ENCODE data around the gene C2CD2L.
"Not testable (repeated sequence)": the region's sequence is repeated elsewhere in the genome, so short reads cannot be mapped to it uniquely, and the experiment has no call there.

The C2CD2L gene

DNA sequence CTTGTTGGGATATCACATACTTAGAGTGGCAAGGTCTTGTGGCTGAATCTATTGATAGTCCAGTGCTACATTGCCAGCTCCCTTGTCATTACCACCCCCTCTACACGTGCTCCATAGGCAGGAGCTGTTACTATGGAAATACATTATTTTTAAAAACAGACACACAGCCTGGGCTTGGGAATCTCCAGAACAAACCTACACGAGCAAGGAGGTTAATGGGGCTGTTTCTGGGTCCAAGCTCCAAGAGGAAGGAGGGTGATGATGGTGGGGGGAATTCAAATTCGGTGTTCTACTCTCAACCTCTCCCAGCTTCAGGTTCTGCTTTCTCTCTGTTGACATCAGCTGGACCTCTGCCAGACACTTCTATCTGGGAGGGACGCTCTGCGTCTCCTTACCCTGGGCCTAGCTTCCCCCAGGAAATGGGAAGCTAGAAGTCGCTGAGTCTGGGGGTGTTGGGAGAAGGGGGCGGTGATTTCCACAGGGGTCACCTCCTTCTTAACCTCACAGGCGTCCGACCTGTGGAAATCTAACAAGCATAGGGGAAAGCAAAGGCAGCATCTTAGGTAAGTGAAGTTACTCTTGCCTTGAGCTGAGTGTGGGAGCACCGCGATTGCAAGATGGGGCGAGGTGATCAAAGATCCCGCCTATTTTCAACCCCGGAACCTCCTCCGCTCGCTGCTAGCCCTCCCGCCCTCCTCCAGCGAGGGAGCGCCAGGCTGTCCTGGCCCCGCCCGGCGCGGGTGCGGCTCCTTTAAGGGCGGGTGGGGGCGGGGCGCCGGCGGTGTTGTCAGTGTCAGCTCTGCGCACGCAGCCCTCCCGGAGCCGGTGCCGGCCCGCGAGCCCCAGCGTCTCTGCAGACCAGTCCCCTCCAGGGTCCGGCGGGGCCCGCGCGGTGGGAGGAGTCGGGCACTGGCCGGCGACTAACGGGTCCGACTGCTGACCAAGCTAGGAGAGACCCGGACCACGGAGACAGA lies at the start of gene C2CD2L:
Gene C2CD2L (plus strand): TSS at position 781 of the 974 bp plus-strand sequence. CDS start 398 bp downstream, outside the sequence.
- Mint-ChIP-seq H3K27me3 (no peaks in the 10 kb centered on the region), H3K27ac (peak within 1 kb of the TSS; percentile 84), H3K9me3 (ENCODE audit: low read depth) (no peaks in the 10 kb centered on the region), H3K36me3 (peaks cover 8% of the 10 kb centered on the region), H3K4me1 (ENCODE audit: low read depth) (peaks cover 55% of the 10 kb centered on the region), H3K4me3 (peak within 1 kb of the TSS; percentile 94)

DNA sequence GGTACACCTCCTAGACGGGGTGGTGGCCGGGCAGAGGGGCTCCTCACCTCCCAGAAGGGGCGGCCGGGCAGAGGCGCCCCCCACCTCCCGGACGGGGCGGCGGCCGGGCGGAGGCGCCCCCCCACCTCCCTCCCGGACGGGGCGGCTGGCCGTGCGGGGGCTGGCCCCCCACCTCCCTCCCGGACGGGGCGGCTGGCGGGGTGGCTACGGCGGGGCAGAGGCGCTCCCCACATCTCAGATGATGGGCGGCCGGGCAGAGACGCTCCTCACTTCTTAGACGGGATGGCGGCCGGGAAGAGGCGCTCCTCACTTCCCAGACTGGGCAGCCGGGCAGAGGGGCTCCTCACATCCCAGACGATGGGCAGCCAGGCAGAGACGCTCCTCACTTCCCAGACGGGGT lies 48.0 kb upstream of the C2CD2L start:
- H3K4me3 Mint-ChIP-seq = not testable (repeated sequence)

DNA sequence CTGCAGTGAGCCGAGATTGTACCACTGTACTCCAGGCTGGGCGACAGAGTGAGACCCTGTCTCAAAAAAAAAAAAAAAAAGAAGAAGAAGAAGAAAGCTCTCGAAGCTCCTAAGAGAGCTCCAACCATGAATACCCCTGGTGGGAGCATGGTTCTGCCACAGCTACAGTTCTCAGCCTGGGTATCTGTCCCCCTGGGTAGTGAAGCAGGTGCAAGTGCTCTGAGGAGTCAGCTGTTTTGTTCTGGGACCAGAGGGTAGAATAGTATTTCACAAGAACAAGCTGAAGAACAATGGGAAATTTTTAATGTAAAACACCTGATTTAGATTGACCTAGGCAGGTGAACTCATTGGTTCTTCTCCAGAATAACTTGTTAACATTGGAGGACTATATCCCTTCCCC lies 45.9 kb upstream of the C2CD2L start:
- Mint-ChIP-seq H3K4me3 (no peak overlapping the region), H3K27ac (no peak overlapping the region), H3K27me3 (no peaks in the 10 kb centered on the region)

More for the DNA sequence above, 48.0 kb upstream of the C2CD2L start:
- not testable (repeated sequence) for H3K27ac Mint-ChIP-seq; H3K36me3 Mint-ChIP-seq; H3K27me3 Mint-ChIP-seq; H3K9me3 Mint-ChIP-seq (ENCODE audit: low read depth)
- H3K4me1 Mint-ChIP-seq (ENCODE audit: low read depth) = peaks cover 29% of the 10 kb centered on the region

DNA sequence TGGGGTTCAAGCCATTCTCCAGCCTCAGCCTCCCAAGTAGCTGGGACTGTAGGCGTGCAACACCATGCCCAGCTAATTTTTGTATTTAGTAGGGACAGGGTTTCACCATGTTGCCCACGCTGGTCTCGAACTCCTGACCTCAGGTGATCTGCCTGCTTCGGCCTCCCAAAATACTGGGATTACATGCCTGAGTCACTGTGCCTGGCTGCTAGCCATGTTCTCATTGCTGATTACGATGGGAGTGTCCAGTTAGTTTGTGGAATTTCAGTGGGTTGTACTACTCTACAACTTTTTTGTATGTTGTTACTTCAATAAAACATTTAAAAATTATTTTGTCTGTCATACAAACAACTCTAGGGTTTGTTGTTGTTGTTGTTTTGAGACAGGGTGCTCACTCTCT lies 44.4 kb upstream of the C2CD2L start:
- H3K9me3 Mint-ChIP-seq (ENCODE audit: low read depth) = no peaks in the 10 kb centered on the region
- H3K4me3 Mint-ChIP-seq = no peak overlapping the region
- no peaks in the 10 kb centered on the region for H3K27me3 Mint-ChIP-seq
- H3K4me1 Mint-ChIP-seq (ENCODE audit: low read depth) = peaks cover 32% of the 10 kb centered on the region
- no peak overlapping the region for H3K27ac Mint-ChIP-seq
- H3K36me3 Mint-ChIP-seq = no peaks in the 10 kb centered on the region

More for the DNA sequence above, 45.9 kb upstream of the C2CD2L start:
- peaks cover 27% of the 10 kb centered on the region for H3K4me1 Mint-ChIP-seq (ENCODE audit: low read depth)
- no peaks in the 10 kb centered on the region for H3K9me3 Mint-ChIP-seq (ENCODE audit: low read depth)
- H3K36me3 Mint-ChIP-seq = no peaks in the 10 kb centered on the region

DNA sequence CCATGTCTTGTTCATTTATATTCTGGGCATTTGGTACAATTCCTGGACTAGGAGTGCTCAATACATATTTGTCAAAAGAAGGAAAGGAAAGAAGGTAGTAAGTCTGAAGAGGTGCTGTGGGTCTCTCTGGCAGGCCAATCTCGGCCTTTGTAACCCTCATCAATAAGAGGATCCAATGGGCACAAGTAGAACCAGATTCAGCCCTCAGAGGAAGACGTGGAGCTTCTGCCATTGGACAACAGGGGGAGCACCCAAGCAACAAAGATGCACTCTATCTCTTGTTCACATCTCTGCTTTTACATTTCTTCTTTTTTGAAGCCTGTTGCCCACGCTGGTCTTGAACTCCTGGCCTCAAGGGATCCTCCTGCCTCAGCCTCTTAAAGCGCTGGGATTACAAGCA lies 41.8 kb upstream of the C2CD2L start:
- Mint-ChIP-seq H3K27me3 (no peaks in the 10 kb centered on the region), H3K27ac (peak overlapping the region; percentile 73), H3K4me1 (ENCODE audit: low read depth) (peaks cover 41% of the 10 kb centered on the region), H3K9me3 (ENCODE audit: low read depth) (no peaks in the 10 kb centered on the region), H3K36me3 (no peaks in the 10 kb centered on the region), H3K4me3 (peak overlapping the region; percentile 95)

DNA sequence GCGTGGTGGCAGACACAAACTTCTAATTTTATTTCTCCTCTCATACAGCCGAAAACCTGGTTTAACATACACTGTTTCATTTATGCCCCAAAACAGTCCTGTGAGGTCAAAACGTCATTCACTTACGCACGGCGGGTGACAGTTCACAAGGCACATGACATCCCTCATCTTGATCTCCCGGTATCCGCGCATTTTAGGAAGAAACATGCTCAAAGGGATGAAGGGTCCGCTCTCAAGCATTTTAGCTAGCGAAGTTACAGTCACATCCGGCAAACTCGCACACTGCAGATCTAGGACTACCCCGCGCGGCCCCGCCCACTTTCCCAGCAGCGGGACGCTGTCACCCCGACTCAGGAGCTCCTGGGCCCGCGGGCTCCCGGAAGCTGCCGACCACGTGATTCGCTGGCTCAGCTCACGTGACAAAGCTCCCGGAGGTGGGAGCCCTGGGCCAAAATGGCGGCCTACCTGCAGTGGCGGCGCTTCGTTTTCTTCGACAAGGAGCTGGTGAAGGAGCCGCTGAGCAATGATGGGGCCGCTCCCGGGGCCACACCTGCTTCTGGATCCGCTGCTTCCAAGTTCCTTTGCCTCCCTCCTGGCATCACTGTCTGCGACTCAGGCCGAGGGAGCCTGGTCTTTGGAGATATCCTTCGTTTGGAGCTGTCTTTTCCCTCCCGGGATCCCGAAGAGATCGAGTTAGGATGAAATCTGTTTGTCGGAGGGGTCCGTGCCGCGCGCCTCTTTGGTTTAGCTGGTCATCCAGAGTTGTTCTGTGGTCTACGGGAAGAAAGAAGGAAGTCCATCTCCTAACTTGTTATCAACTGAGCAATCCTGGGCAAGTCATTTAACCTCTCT lies 39.5 kb upstream of the C2CD2L start, which contains the start of gene VPS11:
Gene VPS11 (plus strand): TSS at position 448 of the 852 bp plus-strand sequence. CDS start 6 bp downstream, at position 454.
- Mint-ChIP-seq H3K27me3 (no peaks in the 10 kb centered on the region), H3K36me3 (no peaks in the 10 kb centered on the region), H3K4me1 (ENCODE audit: low read depth) (peaks cover 42% of the 10 kb centered on the region), H3K27ac (peak within 1 kb of the TSS; percentile 98), H3K4me3 (peak within 1 kb of the TSS; percentile 95), H3K9me3 (ENCODE audit: low read depth) (no peaks in the 10 kb centered on the region)

DNA sequence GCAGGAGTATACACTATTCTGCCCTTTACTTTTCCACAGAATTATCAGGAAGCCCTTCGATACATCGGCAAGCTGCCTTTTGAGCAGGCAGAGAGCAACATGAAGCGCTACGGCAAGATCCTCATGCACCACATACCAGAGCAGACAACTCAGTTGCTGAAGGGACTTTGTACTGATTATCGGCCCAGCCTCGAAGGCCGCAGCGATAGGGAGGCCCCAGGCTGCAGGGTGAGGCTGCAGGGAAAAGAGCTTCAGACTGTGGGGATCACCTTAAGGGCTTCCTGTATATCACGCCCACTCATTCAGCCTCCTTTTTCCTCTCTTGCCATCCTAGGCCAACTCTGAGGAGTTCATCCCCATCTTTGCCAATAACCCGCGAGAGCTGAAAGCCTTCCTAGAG lies 29.3 kb upstream of the C2CD2L start:
- H3K27me3 Mint-ChIP-seq = no peaks in the 10 kb centered on the region
- H3K4me3 Mint-ChIP-seq = no peak overlapping the region

DNA sequence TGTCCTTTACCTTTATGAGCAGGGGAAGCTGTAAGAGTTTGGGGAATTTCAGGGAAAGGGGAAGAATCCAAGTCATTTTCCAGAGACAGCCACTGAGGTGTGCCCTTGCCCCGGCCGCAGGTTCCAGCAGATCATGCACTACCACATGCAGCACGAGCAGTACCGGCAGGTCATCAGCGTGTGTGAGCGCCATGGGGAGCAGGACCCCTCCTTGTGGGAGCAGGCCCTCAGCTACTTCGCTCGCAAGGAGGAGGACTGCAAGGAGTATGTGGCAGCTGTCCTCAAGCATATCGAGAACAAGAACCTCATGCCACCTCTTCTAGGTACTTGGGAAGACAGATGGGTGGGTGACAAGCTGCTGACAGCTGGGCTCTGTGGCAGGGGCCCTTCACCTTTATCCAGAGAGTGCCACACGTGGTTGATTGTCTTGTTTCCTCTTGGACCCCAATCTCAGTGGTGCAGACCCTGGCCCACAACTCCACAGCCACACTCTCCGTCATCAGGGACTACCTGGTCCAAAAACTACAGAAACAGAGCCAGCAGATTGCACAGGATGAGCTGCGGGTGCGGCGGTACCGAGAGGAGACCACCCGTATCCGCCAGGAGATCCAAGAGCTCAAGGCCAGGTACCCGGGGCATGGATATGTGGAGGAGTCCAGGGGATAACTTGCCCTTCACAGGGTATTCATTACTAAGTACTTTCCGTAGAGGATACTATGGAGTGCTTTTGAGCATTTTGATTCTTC lies 28.3 kb upstream of the C2CD2L start:
- Mint-ChIP-seq H3K4me3 (no peak overlapping the region), H3K36me3 (no peaks in the 10 kb centered on the region), H3K27me3 (no peaks in the 10 kb centered on the region), H3K27ac (no peak overlapping the region), H3K4me1 (ENCODE audit: low read depth) (no peaks in the 10 kb centered on the region), H3K9me3 (ENCODE audit: low read depth) (no peaks in the 10 kb centered on the region)

More for the DNA sequence above, 29.3 kb upstream of the C2CD2L start:
- H3K4me1 Mint-ChIP-seq (ENCODE audit: low read depth) = peaks cover 1% of the 10 kb centered on the region
- H3K27ac Mint-ChIP-seq = no peak overlapping the region
- H3K9me3 Mint-ChIP-seq (ENCODE audit: low read depth) = no peaks in the 10 kb centered on the region
- H3K36me3 Mint-ChIP-seq = no peaks in the 10 kb centered on the region

DNA sequence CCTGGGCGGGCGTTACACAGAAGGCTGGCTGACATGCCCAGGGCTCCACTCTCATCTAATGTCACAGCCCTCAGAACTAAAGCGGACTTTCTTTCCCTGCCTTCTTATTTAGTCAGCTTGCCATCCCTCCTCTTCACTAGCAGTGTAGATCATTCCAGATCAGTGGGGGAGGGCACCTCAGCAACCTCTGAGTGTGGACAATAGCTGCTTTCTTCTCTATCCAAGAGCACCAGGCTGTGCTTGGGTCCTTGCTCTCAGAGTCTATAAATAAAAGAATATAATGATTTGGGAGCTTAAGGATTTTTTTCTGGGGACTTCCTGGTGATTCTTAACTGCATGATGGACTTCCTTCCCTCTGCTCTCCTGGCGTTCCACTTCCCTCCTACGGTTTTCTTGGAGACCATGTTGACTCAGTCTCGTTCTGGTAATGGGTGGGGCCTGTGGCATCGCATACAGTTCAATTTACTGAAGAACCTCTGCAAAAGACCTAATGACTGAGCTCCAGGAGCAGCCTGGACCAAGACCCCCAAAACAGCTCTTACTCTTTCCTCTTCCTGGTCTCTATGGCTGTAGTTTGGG lies 25.4 kb upstream of the C2CD2L start:
- Mint-ChIP-seq H3K36me3 (no peaks in the 10 kb centered on the region), H3K27me3 (no peaks in the 10 kb centered on the region), H3K4me1 (ENCODE audit: low read depth) (peaks cover 13% of the 10 kb centered on the region), H3K9me3 (ENCODE audit: low read depth) (no peaks in the 10 kb centered on the region), H3K27ac (peak overlapping the region; percentile 31), H3K4me3 (no peak overlapping the region)

DNA sequence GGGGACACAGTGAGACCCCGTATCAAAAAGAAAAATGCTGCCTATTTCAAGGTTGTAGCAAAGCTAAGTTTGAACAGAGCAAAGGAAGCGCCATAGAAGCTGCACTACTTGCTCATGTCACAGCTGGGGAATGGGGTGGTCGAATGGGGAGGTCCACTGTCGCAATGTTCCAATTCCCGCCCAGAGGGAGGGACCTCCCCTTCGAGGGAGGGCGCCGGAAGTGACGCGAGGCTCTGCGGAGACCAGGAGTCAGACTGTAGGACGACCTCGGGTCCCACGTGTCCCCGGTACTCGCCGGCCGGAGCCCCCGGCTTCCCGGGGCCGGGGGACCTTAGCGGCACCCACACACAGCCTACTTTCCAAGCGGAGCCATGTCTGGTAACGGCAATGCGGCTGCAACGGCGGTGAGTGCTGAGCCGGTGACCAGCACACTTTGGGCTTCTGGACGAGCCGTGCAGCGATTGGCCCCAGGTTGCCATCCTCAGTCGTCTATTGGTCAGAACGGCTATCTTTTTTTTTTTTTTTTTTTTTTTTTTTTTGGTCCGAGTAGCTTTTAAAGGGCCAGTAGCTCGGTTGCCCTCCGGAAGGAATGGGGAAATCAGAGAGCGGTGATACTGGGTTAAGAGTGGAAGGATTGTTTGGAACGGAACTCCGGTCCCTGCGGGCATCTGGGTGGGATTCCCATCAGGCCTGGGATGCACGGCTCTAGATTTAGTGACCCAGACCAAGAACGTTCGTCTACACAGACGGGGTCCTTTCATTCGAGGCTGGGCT lies 22.3 kb upstream of the C2CD2L start, which contains the start of gene HMBS:
Gene HMBS (plus strand): TSS at position 219 of the 774 bp plus-strand sequence. CDS start 153 bp downstream, at position 372.
- H3K27ac Mint-ChIP-seq = peak within 1 kb of the TSS; percentile 94
- H3K9me3 Mint-ChIP-seq (ENCODE audit: low read depth) = no peaks in the 10 kb centered on the region
- no peaks in the 10 kb centered on the region for H3K27me3 Mint-ChIP-seq
- H3K36me3 Mint-ChIP-seq = peaks cover 3% of the 10 kb centered on the region
- peak within 1 kb of the TSS; percentile 97 for H3K4me3 Mint-ChIP-seq
- peaks cover 19% of the 10 kb centered on the region for H3K4me1 Mint-ChIP-seq (ENCODE audit: low read depth)

DNA sequence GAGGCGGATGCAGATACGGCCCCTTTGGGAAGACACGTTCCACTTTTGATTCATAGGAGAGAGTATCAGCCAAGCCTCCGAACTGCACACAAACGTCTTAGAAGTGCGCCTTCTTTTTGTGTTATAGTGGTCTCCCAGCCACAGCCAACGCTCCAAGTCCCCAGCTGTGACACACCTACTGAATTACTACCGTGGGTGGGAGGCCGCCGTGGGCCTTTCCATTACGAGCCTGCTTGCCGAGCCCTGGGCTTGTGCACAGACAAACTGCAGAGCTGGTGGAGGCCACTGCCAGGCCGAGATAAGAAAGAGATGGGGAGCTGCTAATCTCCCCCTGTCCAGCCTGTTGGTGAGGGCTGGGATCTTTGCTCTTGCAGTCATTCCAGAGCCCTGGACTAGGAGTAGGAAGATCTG lies 21.7 kb upstream of the C2CD2L start:
- H3K4me1 Mint-ChIP-seq (ENCODE audit: low read depth) = peaks cover 19% of the 10 kb centered on the region
- H3K4me3 Mint-ChIP-seq = peak overlapping the region; percentile 97
- H3K27ac Mint-ChIP-seq = peak overlapping the region; percentile 94
- H3K36me3 Mint-ChIP-seq = peaks cover 3% of the 10 kb centered on the region
- H3K27me3 Mint-ChIP-seq = no peaks in the 10 kb centered on the region
- H3K9me3 Mint-ChIP-seq (ENCODE audit: low read depth) = no peaks in the 10 kb centered on the region

DNA sequence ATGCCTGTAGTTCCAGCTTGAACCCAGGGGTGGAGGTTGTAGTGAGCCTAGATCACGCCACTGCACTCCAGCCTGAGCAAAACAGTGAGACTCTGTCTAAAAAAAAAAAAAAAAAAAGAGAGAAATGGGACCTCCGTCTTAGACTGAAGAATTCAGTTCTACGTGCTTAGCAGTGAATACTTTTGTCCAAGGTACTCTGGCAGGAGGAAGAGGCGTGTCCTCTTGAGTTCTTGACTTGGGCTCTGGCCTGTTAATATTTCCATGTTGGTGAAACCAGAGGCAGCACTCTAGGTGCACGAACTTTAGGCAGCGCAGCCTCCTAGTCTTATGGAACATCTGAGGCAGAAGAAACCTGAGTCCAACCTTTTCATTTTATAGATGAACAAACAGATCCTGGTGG lies 20.0 kb upstream of the C2CD2L start:
- Mint-ChIP-seq H3K36me3 (peaks cover 3% of the 10 kb centered on the region), H3K4me3 (peak overlapping the region; percentile 56), H3K27ac (no peak overlapping the region), H3K4me1 (ENCODE audit: low read depth) (peaks cover 19% of the 10 kb centered on the region), H3K27me3 (no peaks in the 10 kb centered on the region), H3K9me3 (ENCODE audit: low read depth) (no peaks in the 10 kb centered on the region)

DNA sequence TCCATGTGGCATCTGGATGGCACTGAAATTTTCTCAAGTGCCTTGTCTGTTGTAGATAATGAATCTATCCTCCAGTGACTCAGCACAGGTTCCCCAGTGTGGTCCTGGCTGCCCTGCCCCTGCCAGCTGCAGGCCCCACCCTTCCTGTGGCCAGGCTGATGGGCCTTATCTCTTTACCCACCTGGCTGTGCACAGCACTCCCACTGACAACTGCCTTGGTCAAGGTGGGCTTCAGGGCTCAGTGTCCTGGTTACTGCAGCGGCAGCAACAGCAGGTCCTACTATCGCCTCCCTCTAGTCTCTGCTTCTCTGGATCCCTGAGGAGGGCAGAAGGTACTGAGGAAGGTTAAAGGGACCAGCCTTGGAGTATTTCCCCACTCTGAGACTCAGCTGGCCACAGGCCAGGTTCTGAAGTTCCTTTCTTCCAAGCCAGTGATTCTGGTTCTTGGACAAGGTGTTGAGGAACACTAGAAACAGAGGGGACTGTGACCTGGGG lies 19.4 kb upstream of the C2CD2L start:
- no peak overlapping the region for H3K4me3 Mint-ChIP-seq
- peaks cover 3% of the 10 kb centered on the region for H3K36me3 Mint-ChIP-seq
- H3K9me3 Mint-ChIP-seq (ENCODE audit: low read depth) = no peaks in the 10 kb centered on the region
- H3K4me1 Mint-ChIP-seq (ENCODE audit: low read depth) = peaks cover 24% of the 10 kb centered on the region
- H3K27me3 Mint-ChIP-seq = no peaks in the 10 kb centered on the region
- no peak overlapping the region for H3K27ac Mint-ChIP-seq

Data from activated naive CD8-positive, alpha-beta T cell (primary cell).